ENCODE results near the gene GALNT2. TPM values are rescaled to one million over a fixed set of nuclear protein-coding genes. Genes with fewer than 3 reads are reported as not detected.
A peak's percentile ranks its signal among the peaks of the same experiment; 100 is the strongest.

Gene GALNT2
- total and polyA plus RNA-seq, 3 donors from 2014 or later: 63.0 to 135 (median 114) TPM

- Histone ChIP-seq H3K4me1 (peaks cover 29% of the 10 kb centered on the region), H3K4me3 (no peak overlapping the region), H3K9me3 (no peaks in the 10 kb centered on the region), H3K27me3 (no peaks in the 10 kb centered on the region), H3K36me3 (ENCODE audit: low read depth, missing control alignments) (no peaks in the 10 kb centered on the region), H3K27ac (no peak overlapping the region)
- TF ChIP-seq CTCF (IDR thresholded peaks at IDR 0.05) (no peak), POLR2A (IDR thresholded peaks at IDR 0.05) (no peak)
- WGBS, 2 donors: 68 to 69% methylated on average over 5 of the region's 5 CpGs
- intact Hi-C loops (cut with DNase I; ENCODE audit: low total_unique reads): no loop called here
- DNase-seq: no peak
Measured at GRCh38 chr1:230103306-230104173, 36.5 kb downstream of the GALNT2 start.

- DNase-seq: peak; percentile 93
- H3K4me1 ChIP-seq: peaks cover 29% of the 10 kb centered on the region
- WGBS, 2 donors: 50 to 53% methylated on average over 19 of the region's 19 CpGs
- H3K27me3 ChIP-seq: no peaks in the 10 kb centered on the region
- intact Hi-C loops (cut with DNase I; ENCODE audit: low total_unique reads): no loop called here
- no peak overlapping the region for H3K4me3 ChIP-seq
- TF ChIP-seq POLR2A (IDR thresholded peaks at IDR 0.05): no peak
- TF ChIP-seq CTCF (IDR thresholded peaks at IDR 0.05): no peak
- H3K9me3 ChIP-seq: no peaks in the 10 kb centered on the region
- H3K27ac ChIP-seq: no peak overlapping the region
- H3K36me3 ChIP-seq (ENCODE audit: low read depth, missing control alignments): no peaks in the 10 kb centered on the region
Measured at GRCh38 chr1:230104395-230105244, 37.6 kb downstream of the GALNT2 start.

- no peak for DNase-seq
- no peak overlapping the region for H3K4me3 ChIP-seq
- intact Hi-C loops (cut with DNase I; ENCODE audit: low total_unique reads): no loop called here
Measured at GRCh38 chr1:230105245-230105753, 38.3 kb downstream of the GALNT2 start.

More at GRCh38 chr1:230105245-230105753, 38.3 kb downstream of the GALNT2 start:
- Histone ChIP-seq H3K27ac (no peak overlapping the region), H3K27me3 (no peaks in the 10 kb centered on the region), H3K4me1 (peaks cover 29% of the 10 kb centered on the region), H3K9me3 (no peaks in the 10 kb centered on the region), H3K36me3 (ENCODE audit: low read depth, missing control alignments) (no peaks in the 10 kb centered on the region)
- 89 to 91% methylated on average over 11 to 12 of the region's 12 CpGs for WGBS, 2 donors
- TF ChIP-seq CTCF (IDR thresholded peaks at IDR 0.05): no peak
- TF ChIP-seq POLR2A (IDR thresholded peaks at IDR 0.05): no peak
